Adrenal gland (tissue), 12 donors: ENCODE results near the gene LINC01488. TPM values are rescaled to one million over a fixed set of nuclear protein-coding genes. Genes with fewer than 3 reads are reported as not detected.

Experiments
- DNase-seq, 7 donors: peaks; one replicate each; pipeline ENCODE4 v3.0.0-alpha.2; 2019 to 2020
- H3K27ac ChIP-seq, 5 donors: fragments of 200-600 bp; sonication (generic) in 4 of 5; 1 replicate in 3 of 5; 2 replicates in 2 of 5; pipeline versions ENCODE4 v1.5.1 to v1.8.0; 2016 to 2020; ENCODE audit warnings: mild to moderate bottlenecking in 1 of 5
- H3K27me3 ChIP-seq: fragments of 200-600 bp; 2 replicates; pipeline ENCODE4 v1.8.0; 2021
- H3K36me3 ChIP-seq, 2 donors: fragments of 200-600 bp; replicated peaks in 1 of 2; 1 replicate in 1 of 2; 2 replicates in 1 of 2; pipeline versions ENCODE4 v1.5.1 to v1.8.0; 2018 to 2022
- H3K4me1 ChIP-seq, 2 donors: fragments of 200-600 bp; replicated peaks in 1 of 2; 1 replicate in 1 of 2; 2 replicates in 1 of 2; pipeline versions ENCODE4 v1.5.1 to v1.8.0; 2018 to 2021
- H3K4me3 ChIP-seq, 4 donors: fragments of 200-600 bp; sonication (generic) in 3 of 4; one replicate each; pipeline ENCODE4 v1.5.1; 2016 to 2018
- H3K9me3 ChIP-seq, 3 donors: fragments of 200-600 bp; sonication (generic) in 1 of 3; replicated peaks in 1 of 3; 1 replicate in 2 of 3; 2 replicates in 1 of 3; pipeline versions ENCODE4 v1.5.1 to v1.8.0; 2016 to 2021
- CTCF ChIP-seq, 6 experiments: fragments of 450-650 bp in 4 of 6; fragments of 200-600 bp in 2 of 6; sonication (generic) in 1 of 6; IDR thresholded peaks; 1 replicate in 5 of 6; 2 replicates in 1 of 6; pipeline versions ENCODE4 v1.5.1 to v1.8.0; 2016 to 2021; ENCODE audit warnings: antibody characterized with exemption in 6 of 6, mild to moderate bottlenecking in 2 of 6, moderate library complexity in 1 of 6
- POLR2A ChIP-seq, 2 donors: fragments of 450-650 bp; IDR thresholded peaks; one replicate each; pipeline ENCODE4 v1.6.1; 2017; ENCODE audit warnings: antibody characterized with exemption in 2 of 2, mild to moderate bottlenecking in 2 of 2, moderate library complexity in 1 of 2
- WGBS, 4 donors: extraction: QIAGEN DNeasy Blood & Tissue Kit in 2 of 4; methylation state at CpG; one replicate each; pipeline versions ENCODE4 v1.1.5 to v1.1.7; 2013 to 2017; 5-methylcytosine and 5-hydroxymethylcytosine counted together
- intact Hi-C, 2 donors: fragments of 100-400 bp; cut with DNase I; formaldehyde crosslinking; loops; one replicate each; pipeline versions ENCODE4 v1.14.1 to v1.15.0; 2022 to 2023
- polyA plus RNA-seq, 3 donors: library from polyadenylated mRNA; stranded (reverse); fragments of 200-250 nt in 2 of 3; fragments of 350-450 nt in 1 of 3; fragmentation: Illumina TruSeq in 1 of 3; extraction: RNeasy Lipid Tissue Mini Kit (QIAGEN cat#74804) in 1 of 3; gene quantifications; one replicate each; pipeline ENCODE4 v1.2.3, GENCODE V29; 2013 to 2014
- total RNA-seq, 9 donors: library from RNA; depleted of rRNA in 4 of 9; stranded (reverse); fragments of >200 nt in 4 of 9; fragments of 120-200 nt in 1 of 9; fragmentation: NEBNext Ultra II Directional in 1 of 9; extraction: Animal tissue kit (Norgen Biotek cat#: 25700) in 1 of 9; gene quantifications; one replicate each; pipeline versions ENCODE4 v1.1.0 to v1.2.4, GENCODE V29; 2013 to 2023
- donor health status: healthy with polysubstance abuse.
- donor health status: Bipolar disorder and iron deficiency.
- donor health status: DM: yes; HTN: yes; CAD: no.
- donor health status: DM: no; HTN: no; CAD: no.
- donor health status: DM: no; HTN: no; CAD: no.
- donor health status: DM: yes; HTN: yes; CAD: no.

Gene LINC01488
- total and polyA plus RNA-seq, 12 donors: not detected

- WGBS, 4 donors: 78 to 98% (median 87%) methylated on average over 13 to 17 of the region's 17 CpGs
- intact Hi-C loops: no loop called here
- H3K27me3 ChIP-seq: no peaks in the 10 kb centered on the region
- no peaks in the 10 kb centered on the region for H3K36me3 ChIP-seq
- TF ChIP-seq POLR2A (IDR thresholded peaks at IDR 0.05) (no peak), CTCF (IDR thresholded peaks at IDR 0.05) (no peak)
- H3K4me3 ChIP-seq: no peak overlapping the region
- H3K27ac ChIP-seq: no peak overlapping the region
- H3K4me1 ChIP-seq: no peaks in the 10 kb centered on the region
- no peaks in the 10 kb centered on the region for H3K9me3 ChIP-seq
- DNase-seq: no peak
Measured at GRCh38 chr11:69486056-69486772, 4.8 kb downstream of the LINC01488 start.

- Histone ChIP-seq H3K9me3 (no peaks in the 10 kb centered on the region), H3K27me3 (no peaks in the 10 kb centered on the region), H3K4me1 (no peaks in the 10 kb centered on the region), H3K27ac (no peak overlapping the region), H3K4me3 (no peak overlapping the region), H3K36me3 (no peaks in the 10 kb centered on the region)
- TF ChIP-seq CTCF (IDR thresholded peaks at IDR 0.05): no peak
- TF ChIP-seq POLR2A (IDR thresholded peaks at IDR 0.05): no peak
- DNase-seq: no peak
- 72 to 77% (median 74%) methylated on average over 14 to 19 of the region's 19 CpGs for WGBS, 4 donors
- intact Hi-C loops: no loop called here
Measured at GRCh38 chr11:69486773-69487291, 5.4 kb downstream of the LINC01488 start.

- 85 to 97% (median 91%) methylated on average over 9 to 10 of the region's 10 CpGs for WGBS, 4 donors
- intact Hi-C loops: no loop called here
- Histone ChIP-seq H3K4me3 (no peak overlapping the region), H3K4me1 (no peaks in the 10 kb centered on the region), H3K27ac (no peak overlapping the region), H3K27me3 (no peaks in the 10 kb centered on the region), H3K36me3 (no peaks in the 10 kb centered on the region), H3K9me3 (no peaks in the 10 kb centered on the region)
- no peak for TF ChIP-seq POLR2A (IDR thresholded peaks at IDR 0.05)
- no peak for TF ChIP-seq CTCF (IDR thresholded peaks at IDR 0.05)
- DNase-seq: no peak
Measured at GRCh38 chr11:69487391-69487790, 5.9 kb downstream of the LINC01488 start.

GRCh38 chr11:69487849-69488542, 6.5 kb downstream of the LINC01488 start:
- H3K4me1 ChIP-seq: no peaks in the 10 kb centered on the region
- H3K27me3 ChIP-seq: no peaks in the 10 kb centered on the region
- 88 to 96% (median 93%) methylated on average over 3 to 17 of the region's 17 CpGs for whole genome bisulfite sequencing, 4 donors
- H3K4me3 ChIP-seq: no peak overlapping the region
- H3K27ac ChIP-seq: no peak overlapping the region
- intact Hi-C loops: no loop called here
- no peaks in the 10 kb centered on the region for H3K36me3 ChIP-seq
- TF ChIP-seq CTCF (IDR thresholded peaks at IDR 0.05) (no peak), POLR2A (IDR thresholded peaks at IDR 0.05) (no peak)
- no peaks in the 10 kb centered on the region for H3K9me3 ChIP-seq
- DNase-seq: no peak
